AG09309 (cell line): ENCODE measurements around the gene ESR2.

Experiments used
- DNase-seq: peaks from one replicate; pipeline ENCODE4 v3.0.0-alpha.2; 2010; ENCODE audit warnings: low read depth
- H3K4me3 ChIP-seq: 2 replicates; pipeline ENCODE4 v1.5.1; 2011; ENCODE audit warnings: mild to moderate bottlenecking, low read depth, low read length, moderate library complexity; ENCODE audit not compliant: control insufficient read depth
- CTCF ChIP-seq: IDR thresholded peaks from 2 replicates; pipeline ENCODE4 v1.5.1; 2011; ENCODE audit warnings: mild to moderate bottlenecking, low read depth, low read length, inconsistent platforms; ENCODE audit not compliant: insufficient read depth, control insufficient read depth; ENCODE audit errors: missing control alignments

The ESR2 gene

GRCh38 chr14:64225151-64225757, 68.9 kb downstream of the ESR2 start:
- TF ChIP-seq CTCF = no peak
- no peak for DNase-seq
- no peak overlapping the region for H3K4me3 ChIP-seq

GRCh38 chr14:64221391-64222003, 72.7 kb downstream of the ESR2 start:
- H3K4me3 ChIP-seq = no peak overlapping the region
- TF ChIP-seq CTCF = no peak
- no peak for DNase-seq

GRCh38 chr14:64220466-64220865, 73.7 kb downstream of the ESR2 start:
- no peak for TF ChIP-seq CTCF
- DNase-seq = no peak
- H3K4me3 ChIP-seq = no peak overlapping the region

GRCh38 chr14:64220056-64220455, 74.1 kb downstream of the ESR2 start:
- TF ChIP-seq CTCF = no peak
- no peak for DNase-seq
- H3K4me3 ChIP-seq = no peak overlapping the region

GRCh38 chr14:64218344-64219240, 75.6 kb downstream of the ESR2 start:
- DNase-seq = no peak
- no peak for TF ChIP-seq CTCF
- no peak overlapping the region for H3K4me3 ChIP-seq

- TF ChIP-seq CTCF = no peak
- no peak overlapping the region for H3K4me3 ChIP-seq
- no peak for DNase-seq
Measured at GRCh38 chr14:64217834-64218233, 76.3 kb downstream of the ESR2 start.
